A549 (cell line): Measurements from ENCODE around the gene PDE7B. TPM values are rescaled to one million over a fixed set of nuclear protein-coding genes. Genes with fewer than 3 reads are reported as not detected.
A peak's percentile ranks its signal among the peaks of the same experiment; 100 is the strongest.

Source experiments
- ATAC-seq, 2 experiments: fragments of 200-7000 bp in 1 of 2; fragments of >200 bp in 1 of 2; cut with Nextera tagmentation in 1 of 2; cut with Tn5 transposase in 1 of 2; 3 replicates each; pipeline versions ENCODE4 v1.8.0 to v1.9.1; 2018 to 2020; ENCODE audit warnings: mild to moderate bottlenecking in 1 of 2, moderate library complexity in 1 of 2
- CTCF ChIA-PET: fragments of 300-600 bp; sonication (Branson Sonifier 250); formaldehyde crosslinking; extraction: SDS; loops from one replicate; lab custom pipeline; 2021; ENCODE audit warnings: antibody characterized with exemption, inconsistent platforms; lab: Yijun Ruan, JAX
- POLR2A ChIA-PET: fragments of 350-600 bp; formaldehyde crosslinking; extraction: SDS; loops from one replicate; lab custom pipeline; 2021; ENCODE audit warnings: antibody characterized with exemption, inconsistent platforms; lab: Yijun Ruan, JAX
- DNase-seq, 2 experiments: peaks; one replicate each; pipeline versions ENCODE4 v3.0.0 to v3.0.0-alpha.2; 2011 to 2016; ENCODE audit warnings: low read depth in 1 of 2, low spot score in 1 of 2
- FAIRE-seq: peaks from 2 replicates; lab custom pipeline; 2011; peaks lifted over from hg19 to GRCh38; lab: Jason Lieb, UNC
- H3K27ac ChIP-seq, 2 experiments: fragments of >200 bp; sonication (Bioruptor Twin); formaldehyde crosslinking; 3 replicates each; pipeline ENCODE4 v1.5.1; 2016 to 2017
- H3K4me1 ChIP-seq: fragments of >200 bp; sonication (Bioruptor Twin); formaldehyde crosslinking; 3 replicates; pipeline ENCODE4 v1.6.1; 2016
- H3K4me2 ChIP-seq: fragments of >200 bp; sonication (Bioruptor Twin); formaldehyde crosslinking; 3 replicates; pipeline ENCODE4 v1.6.1; 2016
- H3K4me3 ChIP-seq: fragments of >200 bp; sonication (Bioruptor Twin); formaldehyde crosslinking; 3 replicates; pipeline ENCODE4 v1.5.1; 2016
- H3K9me3 ChIP-seq: fragments of >200 bp; sonication (Bioruptor Twin); formaldehyde crosslinking; 3 replicates; pipeline ENCODE4 v1.6.1; 2016
- CBX8 ChIP-seq: fragments of 200-600 bp; sonication (generic); IDR thresholded peaks from 2 replicates; pipeline ENCODE4 v1.6.1; 2016
- CEBPB ChIP-seq, 2 experiments: fragments of >200 bp in 1 of 2; sonication (Bioruptor Twin) in 1 of 2; formaldehyde crosslinking in 1 of 2; IDR thresholded peaks; 2 replicates each; pipeline ENCODE4 v1.6.1; 2012 to 2016
- CTCF ChIP-seq: fragments of >200 bp; sonication (Bioruptor Twin); formaldehyde crosslinking; IDR thresholded peaks from 3 replicates; pipeline ENCODE4 v1.5.1; 2016
- EHF ChIP-seq: fragments of 250-450 bp; sonication (Bioruptor Pico); IDR thresholded peaks from 2 replicates; pipeline ENCODE4 v1.5.0; 2020; ENCODE audit warnings: mild to moderate bottlenecking
- EHMT2 ChIP-seq: fragments of 200-600 bp; sonication (generic); IDR thresholded peaks from 2 replicates; pipeline ENCODE4 v1.6.1; 2016; ENCODE audit warnings: antibody characterized with exemption, low read depth, mild to moderate bottlenecking, moderate library complexity
- EP300 ChIP-seq, 2 experiments: fragments of >200 bp; sonication (Bioruptor Twin); formaldehyde crosslinking; IDR thresholded peaks; 2 replicates in 1 of 2; 3 replicates in 1 of 2; pipeline ENCODE4 v1.6.1; 2016 to 2017
- FOSB ChIP-seq: fragments of 250-450 bp; sonication (Bioruptor Pico); IDR thresholded peaks from 2 replicates; pipeline ENCODE4 v1.5.0; 2020; ENCODE audit warnings: mild to moderate bottlenecking, moderate library complexity
- FOSL2 ChIP-seq, 2 experiments: fragments of 450-650 bp in 1 of 2; fragments of >200 bp in 1 of 2; sonication (Bioruptor Twin) in 1 of 2; formaldehyde crosslinking; IDR thresholded peaks; 2 replicates each; pipeline versions ENCODE4 v1.5.0 to v1.6.1; 2016 to 2020; ENCODE audit warnings: mild to moderate bottlenecking in 1 of 2, moderate library complexity in 1 of 2
- GATA3 ChIP-seq: IDR thresholded peaks from 2 replicates; pipeline ENCODE4 v1.6.1; 2012; ENCODE audit warnings: borderline replicate concordance
- KDM1A ChIP-seq: fragments of 200-600 bp; sonication (generic); IDR thresholded peaks from 2 replicates; pipeline ENCODE4 v1.6.1; 2016; ENCODE audit warnings: low read depth, mild to moderate bottlenecking
- KDM5A ChIP-seq: fragments of 200-600 bp; sonication (generic); IDR thresholded peaks from 2 replicates; pipeline ENCODE4 v1.6.1; 2016; ENCODE audit warnings: antibody characterized with exemption, mild to moderate bottlenecking
- MAX ChIP-seq: IDR thresholded peaks from 2 replicates; pipeline ENCODE4 v1.6.1; 2012
- MAZ ChIP-seq: fragments of 150-350 bp; IDR thresholded peaks from 2 replicates; pipeline ENCODE4 v1.6.1; 2014; ENCODE audit warnings: antibody characterized with exemption, low read depth, low read length, borderline replicate concordance
- MYC ChIP-seq: IDR thresholded peaks from 2 replicates; pipeline ENCODE4 v1.6.1; 2012; ENCODE audit warnings: mild to moderate bottlenecking, inconsistent platforms, low read length, improper control_type of control experiment, borderline replicate concordance
- NFE2L2 ChIP-seq: fragments of 150-350 bp; conservative IDR thresholded peaks from 2 replicates; pipeline ENCODE4 v1.6.1; 2014; ENCODE audit warnings: low read length
- NR3C1 ChIP-seq: fragments of >200 bp; sonication (Bioruptor Twin); formaldehyde crosslinking; IDR thresholded peaks from 3 replicates; pipeline ENCODE4 v1.6.1; 2017
- PHF8 ChIP-seq: fragments of 200-600 bp; sonication (generic); IDR thresholded peaks from 2 replicates; pipeline ENCODE4 v1.6.1; 2016; ENCODE audit warnings: low read depth, mild to moderate bottlenecking, antibody characterized with exemption, moderate library complexity, borderline replicate concordance
- POLR2A ChIP-seq: IDR thresholded peaks from 2 replicates; pipeline ENCODE4 v1.6.1; 2012; ENCODE audit warnings: mild to moderate bottlenecking, low read length
- RARB ChIP-seq: fragments of 250-450 bp; sonication (Bioruptor Pico); IDR thresholded peaks from 2 replicates; pipeline ENCODE4 v1.8.0; 2021; ENCODE audit warnings: mild to moderate bottlenecking, moderate library complexity
- TFCP2L1 ChIP-seq: fragments of 250-450 bp; sonication (Bioruptor Pico); IDR thresholded peaks from 2 replicates; pipeline ENCODE4 v1.5.0; 2021; ENCODE audit warnings: mild to moderate bottlenecking
- TP53 ChIP-seq: fragments of 250-450 bp; sonication (Bioruptor Pico); IDR thresholded peaks from 2 replicates; pipeline ENCODE4 v1.5.0; 2021; ENCODE audit warnings: mild to moderate bottlenecking, moderate library complexity
- ZFP36 ChIP-seq: fragments of 450-650 bp; IDR thresholded peaks from 2 replicates; pipeline ENCODE4 v1.6.1; 2014; ENCODE audit warnings: borderline replicate concordance; ENCODE audit not compliant: partially characterized antibody
- WGBS: methylation state at CpG from one replicate; pipeline ENCODE4 v1.1.6; 2017; ENCODE audit errors: missing lambda C conversion rate; 5-methylcytosine and 5-hydroxymethylcytosine counted together
- polyA plus RNA-seq, 4 experiments: library from polyadenylated mRNA; depleted of rRNA in 3 of 4; stranded (reverse); fragments of >200 nt; fragmentation: RNase III in 1 of 4; extraction: RNeasy Plus Mini Kit Qiagen cat#74134 plus additional on column Dnase treatment in 1 of 4; gene quantifications; 2 replicates in 3 of 4; 3 replicates in 1 of 4; pipeline ENCODE4 v1.2.3, GENCODE V29; 2011 to 2017
- TF ChIP-seq, protein P1 (sequence below): IDR thresholded peaks from 2 replicates; pipeline ENCODE4 v1.6.1; 2012
- TF ChIP-seq, protein P2 (sequence below): fragments of >200 bp; sonication (Bioruptor Twin); formaldehyde crosslinking; IDR thresholded peaks from 2 replicates; pipeline ENCODE4 v1.6.1; 2016
- TF ChIP-seq, protein P3 (sequence below): fragments of 250-450 bp; sonication (Bioruptor Pico); IDR thresholded peaks from 2 replicates; pipeline ENCODE4 v1.5.0; 2021; ENCODE audit warnings: mild to moderate bottlenecking, moderate library complexity, borderline replicate concordance

The PDE7B gene
- polyA plus RNA-seq, 2 of the 4 experiments (the other 2 are of a cell fraction), result 6.6 to 13.8 TPM

- no peak for FAIRE-seq
Measured at GRCh38 chr6:135983718-135984343, 132.3 kb downstream of the PDE7B start.

DNA sequence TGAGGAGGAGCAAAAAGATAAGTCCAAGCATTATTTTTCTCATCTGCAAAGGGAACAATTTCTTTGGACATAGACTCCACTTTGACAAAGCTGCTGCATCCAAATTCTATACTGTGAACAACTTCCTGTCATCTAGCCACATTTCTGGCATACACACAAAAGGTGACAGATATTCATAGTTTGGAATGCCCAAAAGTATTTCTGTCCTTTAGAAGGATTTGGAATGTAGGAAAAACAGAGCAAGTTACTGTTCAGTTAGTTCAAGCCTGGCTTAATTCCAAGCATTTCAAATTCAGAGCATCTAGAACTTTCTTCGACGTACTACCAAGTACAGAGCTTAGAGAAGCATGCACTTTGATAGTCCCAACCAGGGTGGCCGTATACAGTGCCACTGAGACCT is 134.0 kb downstream of the PDE7B start:
- H3K4me3 ChIP-seq, result no peak overlapping the region
- no peak for DNase-seq
- WGBS, result 90% methylated on average over 3 of the region's 3 CpGs
- TF ChIP-seq NFE2L2, result no peak
- no peak for TF ChIP-seq CBX8
- no peak for TF ChIP-seq MAZ
- TF ChIP-seq CTCF, result no peak
- TF ChIP-seq POLR2A, result no peak
- TF ChIP-seq, protein P1, sequence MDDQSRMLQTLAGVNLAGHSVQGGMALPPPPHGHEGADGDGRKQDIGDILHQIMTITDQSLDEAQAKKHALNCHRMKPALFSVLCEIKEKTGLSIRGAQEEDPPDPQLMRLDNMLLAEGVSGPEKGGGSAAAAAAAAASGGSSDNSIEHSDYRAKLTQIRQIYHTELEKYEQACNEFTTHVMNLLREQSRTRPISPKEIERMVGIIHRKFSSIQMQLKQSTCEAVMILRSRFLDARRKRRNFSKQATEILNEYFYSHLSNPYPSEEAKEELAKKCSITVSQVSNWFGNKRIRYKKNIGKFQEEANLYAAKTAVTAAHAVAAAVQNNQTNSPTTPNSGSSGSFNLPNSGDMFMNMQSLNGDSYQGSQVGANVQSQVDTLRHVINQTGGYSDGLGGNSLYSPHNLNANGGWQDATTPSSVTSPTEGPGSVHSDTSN, result no peak
- no peak for TF ChIP-seq TFCP2L1 (CRISPR knock-in tag)
- no peak for TF ChIP-seq ZFP36
- no peak for TF ChIP-seq EHF (CRISPR knock-in tag)
- TF ChIP-seq, protein P2, sequence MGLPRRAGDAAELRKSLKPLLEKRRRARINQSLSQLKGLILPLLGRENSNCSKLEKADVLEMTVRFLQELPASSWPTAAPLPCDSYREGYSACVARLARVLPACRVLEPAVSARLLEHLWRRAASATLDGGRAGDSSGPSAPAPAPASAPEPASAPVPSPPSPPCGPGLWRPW, result no peak
- TF ChIP-seq FOSL2 (IDR thresholded peaks at IDR 0.05), result no peak
- TF ChIP-seq FOSL2 (CRISPR knock-in tag; IDR thresholded peaks at IDR 0.05), result no peak
- TF ChIP-seq EHMT2, result no peak
- no peak for TF ChIP-seq MAX
- no peak for TF ChIP-seq MYC
- TF ChIP-seq, protein P3, sequence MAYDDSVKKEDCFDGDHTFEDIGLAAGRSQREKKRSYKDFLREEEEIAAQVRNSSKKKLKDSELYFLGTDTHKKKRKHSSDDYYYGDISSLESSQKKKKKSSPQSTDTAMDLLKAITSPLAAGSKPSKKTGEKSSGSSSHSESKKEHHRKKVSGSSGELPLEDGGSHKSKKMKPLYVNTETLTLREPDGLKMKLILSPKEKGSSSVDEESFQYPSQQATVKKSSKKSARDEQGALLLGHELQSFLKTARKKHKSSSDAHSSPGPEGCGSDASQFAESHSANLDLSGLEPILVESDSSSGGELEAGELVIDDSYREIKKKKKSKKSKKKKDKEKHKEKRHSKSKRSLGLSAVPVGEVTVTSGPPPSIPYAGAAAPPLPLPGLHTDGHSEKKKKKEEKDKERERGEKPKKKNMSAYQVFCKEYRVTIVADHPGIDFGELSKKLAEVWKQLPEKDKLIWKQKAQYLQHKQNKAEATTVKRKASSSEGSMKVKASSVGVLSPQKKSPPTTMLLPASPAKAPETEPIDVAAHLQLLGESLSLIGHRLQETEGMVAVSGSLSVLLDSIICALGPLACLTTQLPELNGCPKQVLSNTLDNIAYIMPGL (CRISPR knock-in tag), result no peak
- no peak for TF ChIP-seq KDM5A
- no peak for TF ChIP-seq NR3C1
- no peak for TF ChIP-seq RARB (CRISPR knock-in tag)
- no peak for TF ChIP-seq TP53 (CRISPR knock-in tag)
- ChIA-PET POLR2A (no interaction called here), CTCF (interaction anchor here (0.9 kb wide), 1 partner anchor 13 kb away, joined by 3 read pairs; no protein-coding TSS in a partner anchor)
- ATAC-seq, result no peak
- H3K27ac ChIP-seq, result peak overlapping the region; percentile 57 to 68; a peak in 5 of 6 replicates
- H3K9me3 ChIP-seq, result no peaks in the 10 kb centered on the region
- H3K4me2 ChIP-seq, result no peak overlapping the region
- H3K4me1 ChIP-seq, result peaks cover 31% of the 10 kb centered on the region
- FAIRE-seq, result no peak

More at GRCh38 chr6:135983718-135984343, 132.3 kb downstream of the PDE7B start:
- ATAC-seq (peak; percentile 47 to 91; a peak in 4 of 6 replicates), DNase-seq (peak in 1 of 2 experiments; percentile 70)
- peak overlapping the region; percentile 57 to 68; a peak in 5 of 6 replicates for H3K27ac ChIP-seq
- H3K4me3 ChIP-seq, result no peak overlapping the region
- H3K4me2 ChIP-seq, result peak overlapping the region; percentile 49
- 38% methylated on average over 4 of the region's 4 CpGs for WGBS
- peaks cover 31% of the 10 kb centered on the region for H3K4me1 ChIP-seq
- no peaks in the 10 kb centered on the region for H3K9me3 ChIP-seq
- CTCF ChIA-PET, result interaction anchor here (0.9 kb wide), 1 partner anchor 18 kb away, joined by 3 read pairs; no protein-coding TSS in a partner anchor
- 0 out of 4 replicates have a peak, but pooled peaks of 1 of the 2 experiments have one; percentile 16 for TF ChIP-seq CEBPB (IDR thresholded peaks at IDR 0.05)
- TF ChIP-seq EP300 (IDR thresholded peaks at IDR 0.05), result peak; percentile 50 to 51; a peak in 2 of 5 replicates
- 0 out of 2 replicates have a peak, but pooled peaks have one; percentile 44 for TF ChIP-seq GATA3
- no peak for TF ChIP-seq FOSB (CRISPR knock-in tag)
- TF ChIP-seq KDM1A, result no peak
- no peak for TF ChIP-seq FOSL2 (IDR thresholded peaks at IDR 0.05)
- TF ChIP-seq FOSL2 (CRISPR knock-in tag; IDR thresholded peaks at IDR 0.05), result peak; percentile 42; the same call in 1 of the 2 replicates
- no peak for TF ChIP-seq PHF8
- POLR2A ChIA-PET, result interaction anchor here (1.0 kb wide), 1 partner anchor 31 kb away, joined by 7 read pairs; no protein-coding TSS in a partner anchor
